ENCODE results near the gene TRPC3. TPM values are rescaled to one million over a fixed set of nuclear protein-coding genes. Genes with fewer than 3 reads are reported as not detected.

Gene TRPC3
- total and polyA plus RNA-seq, 8 donors: 0.02 to 0.06 (median 0.04) TPM; not detected in 3

- intact Hi-C loops (cut with DNase I): no loop called here
- peak in 4 of 6 donors; percentile 16 to 72 (median 46) for DNase-seq
- no peak for FAIRE-seq
- no peak overlapping the region for H3K27ac ChIP-seq
- no peaks in the 10 kb centered on the region for H3K9me3 ChIP-seq
- H3K27me3 ChIP-seq: peaks cover 0 to 14% (median 0%) of the 10 kb centered on the region in 4 donors
- ATAC-seq: peak; percentile 49 to 64 (median 50)
- H3K4me3 ChIP-seq: peak overlapping the region; percentile 21 to 50 (median 40)
- H3K36me3 ChIP-seq: no peaks in the 10 kb centered on the region
- 1% methylated on average over 45 to 76 of the region's 76 CpGs for WGBS, 2 donors
- H3K4me1 ChIP-seq: peaks cover 0 to 9% (median 0%) of the 10 kb centered on the region in 3 donors
- TF ChIP-seq, protein P1, sequence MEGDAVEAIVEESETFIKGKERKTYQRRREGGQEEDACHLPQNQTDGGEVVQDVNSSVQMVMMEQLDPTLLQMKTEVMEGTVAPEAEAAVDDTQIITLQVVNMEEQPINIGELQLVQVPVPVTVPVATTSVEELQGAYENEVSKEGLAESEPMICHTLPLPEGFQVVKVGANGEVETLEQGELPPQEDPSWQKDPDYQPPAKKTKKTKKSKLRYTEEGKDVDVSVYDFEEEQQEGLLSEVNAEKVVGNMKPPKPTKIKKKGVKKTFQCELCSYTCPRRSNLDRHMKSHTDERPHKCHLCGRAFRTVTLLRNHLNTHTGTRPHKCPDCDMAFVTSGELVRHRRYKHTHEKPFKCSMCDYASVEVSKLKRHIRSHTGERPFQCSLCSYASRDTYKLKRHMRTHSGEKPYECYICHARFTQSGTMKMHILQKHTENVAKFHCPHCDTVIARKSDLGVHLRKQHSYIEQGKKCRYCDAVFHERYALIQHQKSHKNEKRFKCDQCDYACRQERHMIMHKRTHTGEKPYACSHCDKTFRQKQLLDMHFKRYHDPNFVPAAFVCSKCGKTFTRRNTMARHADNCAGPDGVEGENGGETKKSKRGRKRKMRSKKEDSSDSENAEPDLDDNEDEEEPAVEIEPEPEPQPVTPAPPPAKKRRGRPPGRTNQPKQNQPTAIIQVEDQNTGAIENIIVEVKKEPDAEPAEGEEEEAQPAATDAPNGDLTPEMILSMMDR (IDR thresholded peaks at IDR 0.05): no peak
Measured at GRCh38 chr4:121950680-121951520, 960 bp downstream of the TRPC3 start.

DNA sequence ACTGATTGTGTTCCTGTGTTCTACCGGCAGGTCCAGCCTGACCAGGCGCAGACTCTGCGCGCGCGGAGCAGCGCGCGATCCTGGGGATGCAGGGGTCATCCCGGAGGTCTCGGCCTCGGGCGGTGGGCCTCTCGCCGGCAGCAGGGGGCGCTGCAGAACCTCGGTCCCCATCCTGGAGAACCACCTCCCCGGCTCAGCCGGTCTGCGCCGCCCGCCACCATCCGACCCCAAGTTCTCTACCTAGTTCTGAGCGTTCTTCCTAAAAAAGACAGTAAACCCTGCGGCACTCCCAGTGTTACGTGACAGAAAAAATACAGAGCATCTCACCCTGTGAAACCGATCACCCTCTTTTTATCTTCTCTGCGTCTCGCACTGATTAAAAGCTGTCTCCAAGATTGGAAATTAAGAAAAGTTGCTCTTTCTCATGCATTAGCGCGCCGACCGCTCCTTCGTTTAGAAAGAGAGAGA, 1.6 kb downstream of the TRPC3 start:
- peaks cover 0 to 14% (median 0%) of the 10 kb centered on the region in 4 donors for H3K27me3 ChIP-seq
- ATAC-seq (peak; percentile 48 to 93 (median 84)), DNase-seq (peak; percentile 22 to 87 (median 50)), FAIRE-seq (no peak)
- TF ChIP-seq, protein P1 (IDR thresholded peaks at IDR 0.05): peak in 3 of 4 donors; percentile 32 to 58 (median 55)
- H3K9me3 ChIP-seq: no peaks in the 10 kb centered on the region
- intact Hi-C loops (cut with DNase I): no loop called here
- H3K4me3 ChIP-seq: peak overlapping the region; percentile 21 to 50 (median 40)
- no peaks in the 10 kb centered on the region for H3K36me3 ChIP-seq
- 1 to 2% methylated on average over 34 of the region's 34 CpGs for WGBS, 2 donors
- H3K4me1 ChIP-seq: peaks cover 0 to 9% (median 0%) of the 10 kb centered on the region in 3 donors
- no peak overlapping the region for H3K27ac ChIP-seq

DNA sequence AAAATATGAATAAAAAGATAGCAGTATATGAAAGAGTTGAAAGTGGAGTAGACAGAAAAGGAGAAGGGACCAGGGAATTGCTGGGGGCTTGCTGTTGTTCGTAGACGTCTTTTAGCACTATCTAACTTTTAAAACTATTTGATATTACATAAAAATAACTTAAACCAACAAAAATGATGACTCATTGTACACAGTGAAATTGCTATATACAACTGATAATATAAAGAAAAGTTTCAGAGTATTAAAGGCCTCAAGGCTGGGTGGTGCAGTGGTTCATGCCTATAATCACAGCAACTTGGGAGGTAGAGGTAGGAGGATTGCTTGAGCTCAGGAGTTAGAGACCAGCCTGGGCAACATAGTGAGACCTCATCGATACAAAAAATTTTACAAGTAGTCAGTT, 5.2 kb downstream of the TRPC3 start:
- no peaks in the 10 kb centered on the region for H3K36me3 ChIP-seq
- peaks cover 0 to 9% (median 0%) of the 10 kb centered on the region in 3 donors for H3K4me1 ChIP-seq
- H3K27ac ChIP-seq: no peak overlapping the region
- H3K27me3 ChIP-seq: peaks cover 0 to 2% (median 0%) of the 10 kb centered on the region in 4 donors
- ATAC-seq (no peak), FAIRE-seq (no peak), DNase-seq (no peak)
- H3K4me3 ChIP-seq: no peak overlapping the region
- WGBS, 2 donors: 73 to 76% methylated on average over 3 of the region's 3 CpGs
- H3K9me3 ChIP-seq: no peaks in the 10 kb centered on the region
- intact Hi-C loops (cut with DNase I): no loop called here
- TF ChIP-seq, protein P1 (IDR thresholded peaks at IDR 0.05): no peak

DNA sequence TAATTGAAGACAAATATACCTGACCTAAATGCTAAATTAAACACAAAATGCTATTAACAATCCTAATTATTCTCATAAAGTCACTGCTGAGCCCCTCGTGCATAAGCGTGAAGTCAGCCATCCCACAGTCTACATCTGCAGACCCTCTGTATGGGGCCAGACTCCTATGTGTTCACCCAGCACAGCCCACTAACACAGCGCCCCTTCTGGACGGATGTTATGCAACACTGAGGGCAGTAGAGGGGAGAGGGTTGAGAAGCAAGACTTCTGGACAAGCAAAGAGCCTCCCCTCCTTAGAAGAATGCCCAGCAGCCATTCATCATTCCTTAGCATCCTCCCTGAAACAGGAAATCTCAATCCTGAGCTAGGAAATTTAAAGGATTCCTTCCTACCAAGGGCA, 7.9 kb downstream of the TRPC3 start:
- intact Hi-C loops (cut with DNase I): no loop called here
- ATAC-seq: no peak
- H3K36me3 ChIP-seq: no peaks in the 10 kb centered on the region
- 45 to 55% methylated on average over 4 of the region's 4 CpGs for WGBS, 2 donors
- TF ChIP-seq, protein P1 (IDR thresholded peaks at IDR 0.05): no peak
- no peaks in the 10 kb centered on the region for H3K9me3 ChIP-seq
- DNase-seq: no peak
- H3K4me3 ChIP-seq: no peak overlapping the region
- FAIRE-seq: no peak
- H3K27me3 ChIP-seq: no peaks in the 10 kb centered on the region
- no peaks in the 10 kb centered on the region for H3K4me1 ChIP-seq
- H3K27ac ChIP-seq: no peak overlapping the region

GRCh38 chr4:121939690-121940089, 12.2 kb downstream of the TRPC3 start:
- no peak for ATAC-seq
- intact Hi-C loops (cut with DNase I): no loop called here
- H3K4me3 ChIP-seq: no peak overlapping the region
- 10 to 19% methylated on average over 3 of the region's 3 CpGs for WGBS, 2 donors
- H3K9me3 ChIP-seq: no peaks in the 10 kb centered on the region
- FAIRE-seq: no peak
- H3K36me3 ChIP-seq: no peaks in the 10 kb centered on the region
- no peaks in the 10 kb centered on the region for H3K4me1 ChIP-seq
- H3K27me3 ChIP-seq: no peaks in the 10 kb centered on the region
- no peak overlapping the region for H3K27ac ChIP-seq
- TF ChIP-seq, protein P1 (IDR thresholded peaks at IDR 0.05): no peak
- DNase-seq: no peak
